Ramos (cell line): ENCODE results near the gene TRIM22.
"Not testable (repeated sequence)": the region's sequence is repeated elsewhere in the genome, so short reads cannot be mapped to it uniquely, and the experiment has no call there.

Experiments
- in situ Hi-C: fragments of 300-500 bp; cut with MboI; formaldehyde crosslinking; loops from one replicate; pipeline ENCODE4 v1.14.3; 2022; ENCODE audit warnings: low sequenced_read_pairs; ENCODE audit not compliant: unreplicated experiment

Gene TRIM22

DNA sequence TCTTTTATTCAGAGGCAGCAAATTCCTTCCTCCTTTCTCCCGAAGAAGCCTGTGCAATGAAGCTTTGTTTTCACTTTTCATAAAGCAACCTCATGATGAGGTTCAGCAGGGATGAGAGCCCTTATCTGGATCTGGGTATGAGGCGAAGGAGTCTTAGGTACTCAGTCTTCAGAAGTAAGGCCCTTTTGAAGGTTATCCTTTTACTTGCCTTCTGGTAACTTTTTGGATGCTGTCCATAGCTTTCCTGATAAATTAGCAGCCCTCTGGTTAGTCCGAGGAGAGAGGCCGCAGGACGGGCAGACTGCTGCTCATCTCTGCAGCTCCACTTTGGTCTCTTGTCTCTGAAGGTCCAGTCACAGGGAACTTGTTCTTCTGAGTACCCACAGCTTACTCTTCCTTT lies 1.1 kb downstream of the TRIM22 start:
- in situ Hi-C loops: no loop called here

DNA sequence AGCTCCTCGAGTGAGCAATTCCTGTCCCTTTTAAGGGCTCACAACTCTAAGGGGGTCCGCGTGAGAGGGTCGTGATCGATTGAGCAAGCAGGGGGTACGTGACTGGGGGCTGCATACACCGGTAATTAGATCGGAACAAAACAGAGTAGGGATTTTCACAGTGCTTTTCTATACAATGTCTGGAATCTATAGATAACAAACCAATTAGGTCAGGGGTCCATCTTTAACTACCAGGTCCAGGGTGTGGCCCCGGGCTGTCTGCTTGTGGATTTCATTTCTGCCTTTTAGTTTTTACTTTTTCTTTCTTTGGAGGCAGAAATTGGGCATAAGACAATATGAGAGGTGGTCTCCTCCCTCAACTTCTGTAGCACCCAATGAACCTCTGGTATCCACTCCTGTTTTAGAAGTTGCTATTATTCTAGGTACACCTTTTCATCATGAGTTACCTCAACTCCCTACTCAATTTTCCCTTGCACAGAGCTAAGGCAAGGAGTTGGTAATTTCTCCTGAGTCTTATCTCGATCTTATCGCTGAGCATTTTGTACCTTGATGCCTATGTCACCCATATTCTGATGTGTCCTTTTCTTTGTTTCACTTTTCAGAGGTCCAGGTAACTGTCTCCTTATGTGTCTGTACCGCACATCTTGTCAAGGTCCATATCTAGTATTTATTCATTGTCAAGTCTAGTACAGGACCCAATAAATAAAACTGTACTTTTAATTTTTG lies 1.8 kb downstream of the TRIM22 start:
- in situ Hi-C loops: not testable (repeated sequence)

DNA sequence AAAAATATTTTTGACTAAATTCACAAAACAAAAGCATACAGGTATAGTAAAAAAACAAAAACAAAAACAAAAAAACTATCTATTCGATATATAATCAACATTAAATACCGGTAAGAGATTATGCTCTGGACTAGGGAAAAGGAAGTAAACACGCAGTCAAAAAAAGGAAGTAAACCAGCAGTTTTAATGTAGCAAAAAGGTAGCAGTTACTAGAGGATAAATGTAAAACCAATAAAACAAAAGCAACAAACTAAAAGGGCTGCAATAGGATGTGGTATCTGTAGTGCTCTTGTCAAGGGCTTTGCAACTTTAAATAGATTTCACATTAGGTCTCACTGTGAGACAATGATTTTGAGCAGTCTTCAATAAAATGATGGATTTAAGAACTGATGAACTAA lies 2.4 kb downstream of the TRIM22 start:
- in situ Hi-C loops: no loop called here

DNA sequence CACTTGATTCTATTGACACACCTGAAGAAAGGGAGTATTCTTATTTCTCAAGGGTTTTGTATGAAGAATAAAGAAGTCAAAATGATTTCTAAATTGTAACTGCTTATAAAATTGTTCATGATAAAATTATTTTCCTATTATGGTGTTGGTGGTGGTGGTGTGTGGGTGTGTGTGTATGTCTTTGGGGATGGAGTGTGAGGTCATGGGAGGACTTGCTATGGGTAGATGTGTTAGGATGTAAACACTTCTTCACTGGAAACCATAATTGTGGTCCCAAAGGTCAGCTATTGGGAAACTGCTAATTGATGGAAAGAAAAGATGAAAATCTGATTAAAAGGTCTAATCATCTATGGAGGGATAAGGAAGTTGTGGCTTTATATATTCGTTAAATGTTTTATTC lies 5.1 kb downstream of the TRIM22 start:
- in situ Hi-C loops: no loop called here

DNA sequence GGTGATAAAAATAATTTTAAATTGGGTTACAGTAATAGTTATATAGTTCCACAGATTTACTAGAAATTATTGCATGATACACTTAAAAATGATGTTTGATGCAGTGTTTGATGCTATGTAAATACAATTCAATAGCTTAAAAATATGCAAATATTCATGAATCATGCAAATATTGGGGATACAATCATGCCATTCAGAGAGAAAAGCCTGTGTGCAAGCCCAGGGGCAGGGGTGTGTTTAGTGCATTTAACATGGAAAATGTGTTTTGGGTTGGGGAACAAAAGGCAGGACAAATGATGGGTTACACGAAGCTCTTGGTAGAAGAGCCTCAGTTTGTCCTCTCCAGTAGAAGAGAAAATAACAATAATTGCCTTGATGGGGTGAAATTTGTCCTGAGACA lies 6.0 kb downstream of the TRIM22 start:
- in situ Hi-C loops: no loop called here

DNA sequence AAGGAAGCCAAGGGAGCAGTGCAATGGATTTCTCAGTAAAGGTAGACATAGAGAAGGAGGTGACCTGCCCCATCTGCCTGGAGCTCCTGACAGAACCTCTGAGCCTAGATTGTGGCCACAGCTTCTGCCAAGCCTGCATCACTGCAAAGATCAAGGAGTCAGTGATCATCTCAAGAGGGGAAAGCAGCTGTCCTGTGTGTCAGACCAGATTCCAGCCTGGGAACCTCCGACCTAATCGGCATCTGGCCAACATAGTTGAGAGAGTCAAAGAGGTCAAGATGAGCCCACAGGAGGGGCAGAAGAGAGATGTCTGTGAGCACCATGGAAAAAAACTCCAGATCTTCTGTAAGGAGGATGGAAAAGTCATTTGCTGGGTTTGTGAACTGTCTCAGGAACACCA lies 6.6 kb downstream of the TRIM22 start:
- in situ Hi-C loops: no loop called here

DNA sequence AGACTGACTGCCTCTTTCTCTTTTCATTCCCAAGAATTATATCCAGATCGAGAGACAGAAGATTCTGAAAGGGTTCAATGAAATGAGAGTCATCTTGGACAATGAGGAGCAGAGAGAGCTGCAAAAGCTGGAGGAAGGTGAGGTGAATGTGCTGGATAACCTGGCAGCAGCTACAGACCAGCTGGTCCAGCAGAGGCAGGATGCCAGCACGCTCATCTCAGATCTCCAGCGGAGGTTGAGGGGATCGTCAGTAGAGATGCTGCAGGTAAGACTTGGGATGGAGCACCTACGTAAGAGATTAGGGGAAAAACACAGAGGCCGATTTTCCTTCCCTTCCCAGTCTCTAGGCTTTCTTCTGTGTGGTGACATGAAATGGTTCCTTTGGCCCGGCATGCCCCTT lies 8.7 kb downstream of the TRIM22 start:
- in situ Hi-C loops: no loop called here

DNA sequence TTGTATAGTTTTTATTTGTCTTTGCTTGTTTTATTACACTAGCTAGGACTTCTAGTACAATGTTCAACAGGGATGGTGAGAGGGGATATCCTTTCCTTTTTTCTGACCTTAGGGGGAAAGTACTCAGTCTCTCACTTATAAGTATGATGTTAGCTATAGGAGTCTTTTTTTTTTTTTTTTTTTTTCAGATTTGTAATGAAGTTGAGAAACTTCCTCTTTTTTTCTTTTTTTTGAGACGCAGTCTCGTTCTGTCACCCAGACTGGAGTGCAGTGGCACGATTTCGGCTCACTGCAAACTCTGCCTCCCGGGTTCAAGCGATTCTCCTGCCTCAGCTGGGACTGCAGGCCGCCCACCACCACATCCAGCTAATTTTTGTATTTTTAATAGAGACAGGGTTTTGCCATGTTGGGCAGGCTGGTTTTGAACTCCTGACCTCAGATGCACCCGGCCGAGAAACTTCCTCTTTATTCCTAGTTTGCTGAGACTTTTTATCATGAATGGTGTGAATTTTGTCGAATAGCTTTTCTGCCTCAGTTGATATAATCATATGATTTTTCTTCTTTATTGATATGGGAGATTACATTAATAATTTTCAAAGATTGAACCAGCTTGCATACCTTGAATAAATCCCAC lies 10.9 kb downstream of the TRIM22 start:
- in situ Hi-C loops: no loop called here

DNA sequence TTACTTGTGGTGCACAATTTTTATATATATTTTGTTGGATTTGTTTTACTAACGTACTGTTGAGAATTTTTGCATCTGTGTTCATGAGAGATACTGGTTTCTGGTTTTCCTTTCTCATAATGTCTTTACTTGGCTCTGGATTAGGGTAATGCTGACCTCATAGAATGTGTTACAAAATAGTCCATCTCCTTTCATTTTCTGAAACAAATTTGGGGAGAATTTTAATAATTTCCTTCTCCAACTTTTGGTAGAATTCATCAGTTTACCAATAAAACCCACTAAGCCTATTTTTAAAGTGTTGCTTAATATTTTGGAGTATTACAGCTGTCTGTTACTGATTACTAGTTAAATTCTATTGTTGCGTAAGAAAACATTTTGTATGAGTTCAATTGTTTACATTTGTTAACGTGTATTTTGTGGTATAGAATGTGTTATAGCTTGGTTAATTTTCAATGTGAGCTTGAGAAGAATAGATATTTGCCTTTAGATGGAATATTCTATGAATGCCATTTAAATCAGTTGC lies 11.5 kb downstream of the TRIM22 start:
- in situ Hi-C loops: no loop called here

DNA sequence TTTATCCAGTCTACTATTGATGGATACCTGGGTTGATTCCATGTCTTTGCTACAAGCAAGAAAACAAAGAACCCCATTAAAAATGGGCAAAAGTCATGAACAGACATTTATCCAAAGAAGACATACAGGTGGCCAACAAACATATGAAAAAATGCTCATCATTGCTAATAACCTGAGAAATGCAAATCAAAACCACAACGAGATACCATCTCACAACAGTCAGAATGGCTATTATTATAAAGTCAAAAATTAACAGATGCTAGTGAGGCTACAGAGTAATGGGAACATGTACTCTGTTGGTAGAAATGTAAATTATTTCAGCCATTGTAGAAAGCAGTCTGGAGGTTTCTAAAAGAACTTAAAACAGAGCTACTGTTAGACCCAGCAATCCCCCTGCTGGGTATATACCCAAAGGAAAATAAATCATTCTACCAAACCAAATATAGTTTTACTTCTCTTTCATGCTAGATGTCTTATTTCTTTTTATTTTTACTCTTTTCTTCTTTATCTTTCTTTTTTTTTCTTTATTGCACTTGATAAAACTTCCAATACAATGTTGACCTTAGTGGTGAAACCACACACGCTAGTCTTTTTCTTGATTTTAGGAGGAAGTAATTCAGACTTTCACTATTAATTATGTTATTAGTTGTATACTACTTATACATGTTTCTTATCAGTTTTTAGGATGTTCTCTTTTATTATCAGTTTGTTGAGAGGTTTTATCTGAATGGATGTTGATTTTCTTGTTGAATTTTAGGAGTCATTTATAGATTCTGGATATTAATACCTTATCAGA lies 14.3 kb downstream of the TRIM22 start:
- in situ Hi-C loops: no loop called here

DNA sequence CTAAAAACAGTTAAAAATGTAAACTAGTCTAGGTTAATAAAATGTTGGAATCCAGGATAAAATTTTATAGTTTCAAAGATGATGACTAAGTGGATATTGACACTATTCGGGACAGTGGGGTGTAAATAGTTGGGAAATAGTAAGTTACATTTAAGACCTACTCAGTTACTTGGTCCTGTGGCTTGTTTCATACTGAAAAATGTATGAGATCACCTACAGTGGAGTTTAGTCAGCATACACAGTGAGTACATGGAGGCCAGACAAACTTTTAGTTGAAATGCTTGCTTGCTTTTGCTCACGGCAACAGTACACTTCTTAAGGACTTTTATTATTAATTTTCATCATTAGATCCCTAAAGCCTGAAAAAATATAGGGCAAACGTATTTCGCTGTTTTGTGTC lies 16.1 kb downstream of the TRIM22 start:
- in situ Hi-C loops: no loop called here

DNA sequence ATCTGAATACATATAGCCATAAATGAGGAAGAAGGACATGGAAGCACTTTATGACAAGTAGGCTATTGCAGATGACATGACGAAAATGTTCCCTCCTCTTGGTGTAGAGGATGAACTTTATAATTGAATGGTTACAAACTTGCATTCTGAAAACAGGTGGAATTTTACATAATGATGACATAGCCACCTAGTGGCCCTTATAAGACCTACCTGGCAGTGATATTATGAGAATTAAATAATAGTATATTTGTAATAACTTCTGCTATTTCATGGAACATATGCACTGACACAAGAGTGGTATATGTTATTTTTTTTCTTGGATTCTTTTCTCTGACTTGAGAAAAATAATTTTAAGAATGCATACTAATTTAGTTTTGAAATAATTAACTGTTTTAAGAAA lies 22.9 kb downstream of the TRIM22 start:
- in situ Hi-C loops: no loop called here

DNA sequence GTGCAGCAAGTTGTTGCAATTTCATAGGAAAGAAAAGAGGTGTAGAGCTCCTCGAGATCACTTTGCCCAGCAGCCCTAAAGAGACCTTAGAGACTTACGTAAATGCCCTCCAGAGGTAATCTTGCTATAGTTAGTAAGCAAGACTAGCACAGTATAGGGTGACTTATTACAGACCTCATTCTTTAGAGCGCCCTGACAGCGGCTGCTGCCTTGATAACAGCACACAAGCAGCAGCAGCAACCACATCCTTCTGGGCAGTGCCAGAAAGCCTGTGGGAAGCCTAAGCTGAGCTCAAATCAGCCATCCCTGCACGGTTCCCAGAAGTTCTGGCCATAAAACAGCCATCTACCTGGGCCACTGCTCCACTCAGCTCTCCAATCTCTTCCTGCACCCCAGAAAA lies 24.1 kb downstream of the TRIM22 start:
- in situ Hi-C loops: no loop called here

DNA sequence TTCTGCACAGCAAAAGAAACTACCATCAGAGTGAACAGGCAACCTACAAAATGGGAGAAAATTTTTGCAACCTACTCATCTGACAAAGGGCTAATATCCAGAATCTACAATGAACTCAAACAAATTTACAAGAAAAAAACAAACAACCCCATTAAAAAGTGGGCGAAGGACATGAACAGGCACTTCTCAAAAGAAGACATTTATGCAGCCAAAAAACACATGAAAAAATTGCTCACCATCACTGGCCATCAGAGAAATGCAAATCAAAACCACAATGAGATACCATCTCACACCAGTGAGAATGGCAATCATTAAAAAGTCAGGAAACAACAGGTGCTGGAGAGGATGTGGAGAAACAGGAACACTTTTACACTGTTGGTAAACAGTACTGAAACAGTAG lies 26.9 kb downstream of the TRIM22 start:
- in situ Hi-C loops: not testable (repeated sequence)

DNA sequence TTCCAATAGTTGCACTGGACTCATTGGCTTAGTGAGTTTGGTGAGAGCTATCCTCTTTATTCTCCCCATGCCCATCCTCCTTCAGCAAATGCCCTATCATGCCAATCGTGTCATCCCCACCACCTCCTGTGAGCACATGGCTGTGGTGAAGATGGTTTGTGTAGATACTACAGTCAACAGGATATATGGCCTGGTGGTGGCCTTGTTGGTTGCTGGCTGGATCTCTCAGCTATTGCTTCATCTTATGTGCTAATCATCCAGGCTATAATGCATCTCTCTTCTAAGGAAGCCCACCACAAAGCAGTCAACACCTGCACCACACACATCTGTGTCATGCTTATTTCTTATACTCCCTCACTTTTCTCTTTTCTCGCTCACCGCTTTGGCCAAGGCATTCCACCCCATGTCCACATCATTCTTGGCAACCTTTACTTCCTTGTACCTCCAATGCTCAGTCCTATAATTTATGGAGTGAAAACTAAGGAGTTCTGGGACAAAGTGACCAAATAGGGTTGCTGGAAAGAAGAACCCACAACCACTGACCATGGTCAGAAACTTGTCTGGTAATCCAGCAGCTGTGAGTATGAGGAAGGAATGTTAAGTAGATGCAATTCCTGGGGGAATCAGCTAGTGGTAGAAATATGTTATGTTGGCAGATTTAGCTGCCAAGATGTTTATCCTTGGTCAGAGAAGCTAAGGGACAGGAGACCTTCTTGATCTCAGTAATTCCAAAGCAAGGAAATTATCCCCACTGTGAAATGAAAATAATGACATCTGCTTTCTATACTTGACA lies 30.3 kb downstream of the TRIM22 start:
- in situ Hi-C loops: no loop called here

DNA sequence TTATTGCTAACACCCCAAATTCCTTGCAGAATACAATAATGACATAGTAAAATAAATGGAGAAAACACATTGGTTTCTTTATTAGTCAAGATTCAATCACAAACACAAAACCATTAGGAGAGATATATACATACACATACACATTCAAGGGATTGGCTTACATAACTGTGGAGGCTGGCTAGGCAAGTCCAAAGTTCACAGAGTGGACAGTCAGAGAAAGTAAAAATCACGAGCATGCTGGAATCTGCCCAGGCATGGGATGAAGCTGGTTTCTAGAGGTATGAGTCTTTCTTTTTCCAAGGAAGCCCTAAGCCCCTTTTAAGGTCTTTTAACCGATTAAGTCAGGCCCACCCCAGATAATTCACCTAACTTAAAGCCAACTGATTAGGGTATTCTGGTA lies 33.0 kb downstream of the TRIM22 start:
- in situ Hi-C loops: no loop called here

DNA sequence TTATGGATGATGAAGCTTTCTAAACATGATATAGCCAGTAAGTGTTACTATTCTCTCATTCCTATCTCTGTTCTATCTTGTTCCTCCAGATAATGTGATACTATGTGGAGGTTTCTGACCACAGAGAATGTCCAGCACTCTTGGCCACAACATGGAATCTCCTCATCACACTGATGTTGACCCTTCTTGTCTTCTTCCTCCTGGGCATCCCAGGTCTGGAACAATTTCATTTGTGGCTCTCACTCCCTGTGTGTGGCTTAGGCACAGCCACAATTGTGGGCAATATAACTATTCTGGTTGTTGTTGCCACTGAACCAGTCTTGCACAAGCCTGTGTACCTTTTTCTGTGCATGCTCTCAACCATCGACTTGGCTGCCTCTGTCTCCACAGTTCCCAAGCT lies 36.8 kb downstream of the TRIM22 start:
- in situ Hi-C loops: no loop called here

DNA sequence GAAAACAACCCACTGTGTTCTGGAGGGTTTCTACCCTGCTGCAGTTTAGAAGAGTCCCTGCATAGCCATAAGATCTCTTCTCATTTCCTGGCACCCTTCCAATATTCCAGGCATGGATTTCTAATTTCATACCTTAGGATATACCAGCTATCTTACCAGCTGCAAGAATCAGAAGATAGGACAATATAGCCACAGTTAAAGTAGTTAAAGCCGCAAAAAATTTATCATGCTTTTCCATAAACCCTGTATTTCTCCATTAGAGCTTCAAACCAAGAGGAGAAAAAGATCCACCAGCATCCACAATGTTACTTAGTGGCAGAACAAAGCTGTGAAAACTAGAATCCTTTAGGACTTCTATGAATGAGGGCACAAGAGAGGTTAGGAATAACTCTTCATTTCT lies 38.1 kb downstream of the TRIM22 start:
- in situ Hi-C loops: no loop called here

DNA sequence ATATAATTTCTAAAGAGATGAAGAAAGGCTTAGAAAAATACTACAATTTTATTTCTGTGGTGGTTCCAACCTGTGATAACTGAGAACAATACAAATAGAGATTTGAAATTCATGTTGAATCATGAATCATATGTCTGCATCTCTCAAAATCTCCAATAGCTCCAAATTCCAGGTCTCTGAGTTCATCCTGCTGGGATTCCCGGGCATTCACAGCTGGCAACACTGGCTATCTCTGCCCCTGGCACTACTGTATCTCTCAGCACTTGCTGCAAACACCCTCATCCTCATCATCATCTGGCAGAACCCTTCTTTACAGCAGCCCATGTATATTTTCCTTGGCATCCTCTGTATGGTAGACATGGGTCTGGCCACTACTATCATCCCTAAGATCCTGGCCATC lies 46.8 kb downstream of the TRIM22 start, which contains the start of gene OR56B1:
TSS of gene OR56B1 (plus strand) at position 53 of the 400 bp plus-strand sequence. CDS start at position 122, 69 bp downstream.
- in situ Hi-C loops: no loop called here

DNA sequence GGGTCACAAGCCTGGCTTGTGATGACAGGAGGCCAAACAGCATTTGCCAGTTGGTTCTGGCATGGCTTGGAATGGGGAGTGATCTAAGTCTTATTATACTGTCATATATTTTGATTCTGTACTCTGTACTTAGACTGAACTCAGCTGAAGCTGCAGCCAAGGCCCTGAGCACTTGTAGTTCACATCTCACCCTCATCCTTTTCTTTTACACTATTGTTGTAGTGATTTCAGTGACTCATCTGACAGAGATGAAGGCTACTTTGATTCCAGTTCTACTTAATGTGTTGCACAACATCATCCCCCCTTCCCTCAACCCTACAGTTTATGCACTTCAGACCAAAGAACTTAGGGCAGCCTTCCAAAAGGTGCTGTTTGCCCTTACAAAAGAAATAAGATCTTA lies 47.5 kb downstream of the TRIM22 start:
- in situ Hi-C loops: no loop called here
